OCI-M1 (cell line): ENCODE measurements around the gene CEMIP.

Source experiments
- DNase-seq: peaks from one replicate; lab custom pipeline; 2025; lab: John Stamatoyannopoulos, UW

The CEMIP gene, protein sequence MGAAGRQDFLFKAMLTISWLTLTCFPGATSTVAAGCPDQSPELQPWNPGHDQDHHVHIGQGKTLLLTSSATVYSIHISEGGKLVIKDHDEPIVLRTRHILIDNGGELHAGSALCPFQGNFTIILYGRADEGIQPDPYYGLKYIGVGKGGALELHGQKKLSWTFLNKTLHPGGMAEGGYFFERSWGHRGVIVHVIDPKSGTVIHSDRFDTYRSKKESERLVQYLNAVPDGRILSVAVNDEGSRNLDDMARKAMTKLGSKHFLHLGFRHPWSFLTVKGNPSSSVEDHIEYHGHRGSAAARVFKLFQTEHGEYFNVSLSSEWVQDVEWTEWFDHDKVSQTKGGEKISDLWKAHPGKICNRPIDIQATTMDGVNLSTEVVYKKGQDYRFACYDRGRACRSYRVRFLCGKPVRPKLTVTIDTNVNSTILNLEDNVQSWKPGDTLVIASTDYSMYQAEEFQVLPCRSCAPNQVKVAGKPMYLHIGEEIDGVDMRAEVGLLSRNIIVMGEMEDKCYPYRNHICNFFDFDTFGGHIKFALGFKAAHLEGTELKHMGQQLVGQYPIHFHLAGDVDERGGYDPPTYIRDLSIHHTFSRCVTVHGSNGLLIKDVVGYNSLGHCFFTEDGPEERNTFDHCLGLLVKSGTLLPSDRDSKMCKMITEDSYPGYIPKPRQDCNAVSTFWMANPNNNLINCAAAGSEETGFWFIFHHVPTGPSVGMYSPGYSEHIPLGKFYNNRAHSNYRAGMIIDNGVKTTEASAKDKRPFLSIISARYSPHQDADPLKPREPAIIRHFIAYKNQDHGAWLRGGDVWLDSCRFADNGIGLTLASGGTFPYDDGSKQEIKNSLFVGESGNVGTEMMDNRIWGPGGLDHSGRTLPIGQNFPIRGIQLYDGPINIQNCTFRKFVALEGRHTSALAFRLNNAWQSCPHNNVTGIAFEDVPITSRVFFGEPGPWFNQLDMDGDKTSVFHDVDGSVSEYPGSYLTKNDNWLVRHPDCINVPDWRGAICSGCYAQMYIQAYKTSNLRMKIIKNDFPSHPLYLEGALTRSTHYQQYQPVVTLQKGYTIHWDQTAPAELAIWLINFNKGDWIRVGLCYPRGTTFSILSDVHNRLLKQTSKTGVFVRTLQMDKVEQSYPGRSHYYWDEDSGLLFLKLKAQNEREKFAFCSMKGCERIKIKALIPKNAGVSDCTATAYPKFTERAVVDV (N-terminal part only)

DNA sequence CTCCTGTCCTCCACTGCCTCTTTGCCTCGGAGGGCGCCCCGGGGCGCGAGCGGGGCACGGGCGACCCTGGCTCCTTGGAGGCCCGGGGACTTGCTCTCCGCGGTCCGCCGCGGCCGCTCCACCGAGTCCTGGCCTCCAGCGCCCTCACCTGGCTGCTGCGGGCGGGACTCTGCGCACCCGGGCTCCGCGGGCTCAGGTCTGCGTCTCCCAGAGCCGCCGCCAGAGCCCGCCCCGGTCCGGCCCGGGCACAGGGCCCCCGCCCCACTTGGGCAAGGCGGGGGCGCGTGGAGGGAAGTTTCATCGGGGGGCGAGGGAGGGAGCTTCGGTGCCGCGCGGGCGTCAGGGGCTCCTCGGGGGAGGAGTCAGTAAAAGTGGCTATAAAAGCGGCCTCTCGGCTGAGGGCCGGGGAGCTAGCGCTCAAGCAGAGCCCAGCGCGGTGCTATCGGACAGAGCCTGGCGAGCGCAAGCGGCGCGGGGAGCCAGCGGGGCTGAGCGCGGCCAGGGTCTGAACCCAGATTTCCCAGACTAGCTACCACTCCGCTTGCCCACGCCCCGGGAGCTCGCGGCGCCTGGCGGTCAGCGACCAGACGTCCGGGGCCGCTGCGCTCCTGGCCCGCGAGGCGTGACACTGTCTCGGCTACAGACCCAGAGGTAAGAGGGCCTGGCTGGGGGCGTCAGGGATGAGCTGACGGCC lies at the start of gene CEMIP:
CEMIP (plus strand) TSS at position 407 of the 694 bp plus-strand sequence. CDS start 94,510 bp downstream, outside the sequence.
- DNase-seq, result no peak

DNA sequence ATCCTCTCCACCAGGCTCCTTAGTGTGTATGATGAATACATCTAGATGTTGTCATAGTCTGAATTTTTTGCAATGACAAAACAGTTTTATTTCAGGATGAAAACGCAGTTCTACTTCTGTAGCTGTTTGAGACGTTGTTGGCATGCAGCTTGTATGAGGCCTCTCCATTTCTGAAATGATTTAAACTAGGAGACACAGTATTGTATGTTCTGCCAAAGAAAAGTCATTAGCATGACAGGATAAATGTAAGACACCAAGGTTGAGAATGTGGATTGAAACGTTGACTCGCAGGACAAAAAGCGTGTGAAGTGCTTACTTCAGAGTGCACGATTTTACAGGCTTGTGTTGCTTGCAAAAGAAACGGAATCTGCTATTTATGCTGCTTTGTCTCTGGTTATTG lies 48.8 kb upstream of the CEMIP start:
- DNase-seq, result no peak

DNA sequence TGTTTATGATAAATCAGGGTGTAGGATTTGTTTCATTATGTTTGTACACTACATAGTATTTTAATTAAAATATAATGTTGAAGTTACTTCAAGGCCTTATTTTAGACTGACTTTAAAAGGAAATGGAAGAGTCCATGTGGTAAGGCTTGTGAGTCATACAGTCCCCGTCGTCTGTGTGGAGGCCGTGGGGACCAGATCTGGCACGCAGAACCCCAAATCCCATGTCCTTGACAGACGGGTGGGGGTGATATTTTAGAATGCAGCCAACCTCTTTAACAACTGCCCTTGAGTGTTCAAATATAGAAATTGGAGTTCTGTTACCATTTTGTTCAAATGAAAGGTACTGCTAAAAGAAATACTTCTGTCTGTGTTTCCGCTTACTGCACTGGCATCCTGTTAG lies 48.2 kb upstream of the CEMIP start:
- DNase-seq, result no peak

DNA sequence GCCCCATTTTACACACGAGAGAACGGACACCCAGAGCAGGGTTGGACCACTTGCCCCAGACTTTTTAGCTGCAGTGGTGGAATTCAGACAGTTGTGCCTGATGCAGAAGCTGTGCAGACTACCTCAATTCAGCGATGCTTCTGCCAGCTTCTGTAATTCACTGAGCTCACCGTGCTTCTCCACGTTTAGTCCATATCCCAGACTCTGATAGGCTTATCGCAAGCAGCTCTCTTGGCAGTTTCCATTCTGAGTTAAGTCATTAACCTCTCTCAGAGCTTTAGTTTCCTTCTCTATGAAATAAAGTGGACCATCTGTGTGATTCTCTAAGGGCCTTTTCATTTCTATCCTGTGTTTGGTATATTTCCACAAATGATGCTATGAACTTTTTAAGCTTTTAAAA lies 47.0 kb upstream of the CEMIP start:
- no peak for DNase-seq

DNA sequence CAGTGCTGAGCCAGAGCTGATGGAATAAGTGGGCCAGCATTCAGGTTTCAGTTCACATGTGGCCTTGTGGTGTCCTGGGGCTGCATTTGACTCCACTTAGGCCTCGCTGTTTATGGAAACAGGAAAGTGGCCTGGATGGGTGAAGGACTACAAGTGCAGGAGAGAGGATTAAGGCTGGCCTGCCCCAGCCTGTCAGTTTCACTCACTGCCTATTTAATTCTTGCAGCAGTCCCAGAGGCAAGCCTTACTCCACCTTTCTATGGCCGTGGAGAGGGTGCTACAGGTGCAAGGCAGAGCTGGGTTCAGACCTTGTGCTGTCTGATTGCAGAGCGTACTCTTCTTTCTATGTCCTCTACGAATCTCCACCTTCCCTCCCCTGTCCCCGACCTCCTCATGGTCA lies 46.4 kb upstream of the CEMIP start:
- DNase-seq, result no peak

DNA sequence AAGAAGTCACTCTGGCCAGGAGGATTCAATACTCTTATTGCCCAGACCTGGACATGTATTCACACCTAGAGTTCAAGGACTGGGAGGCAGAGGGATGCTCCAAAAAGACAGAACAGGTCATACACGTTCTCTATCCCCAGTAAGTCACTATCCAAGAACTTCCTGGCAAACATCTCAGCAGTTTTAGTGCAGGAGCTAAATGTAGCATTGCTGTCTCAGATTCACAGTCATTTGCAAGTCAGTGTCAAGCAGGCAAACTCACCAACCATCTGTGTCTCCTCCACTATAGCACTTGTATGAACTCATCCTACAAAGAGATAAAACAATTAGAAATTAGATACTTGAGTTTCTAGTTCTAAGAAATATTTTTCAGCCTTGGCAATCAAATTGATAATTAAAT lies 45.7 kb upstream of the CEMIP start:
- no peak for DNase-seq

DNA sequence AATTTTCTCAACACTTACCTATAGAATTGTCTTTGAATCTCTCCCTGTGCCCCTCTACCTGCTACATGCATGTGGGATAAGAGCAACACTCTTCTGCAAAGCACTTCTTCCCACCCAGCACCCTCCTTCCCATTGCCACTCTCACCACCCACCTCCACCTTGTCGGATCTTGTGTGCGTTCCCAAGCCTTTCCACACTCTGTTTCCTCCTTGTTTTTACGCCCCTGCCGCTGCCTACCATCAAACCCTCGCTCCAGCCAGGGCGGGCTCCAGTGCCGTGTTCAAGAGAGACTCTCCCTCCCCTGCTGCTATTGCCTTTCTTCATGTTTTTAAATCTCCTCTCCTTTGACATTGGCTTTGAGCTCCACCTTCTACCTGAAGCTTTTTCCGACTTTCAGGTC lies 43.8 kb upstream of the CEMIP start:
- no peak for DNase-seq

DNA sequence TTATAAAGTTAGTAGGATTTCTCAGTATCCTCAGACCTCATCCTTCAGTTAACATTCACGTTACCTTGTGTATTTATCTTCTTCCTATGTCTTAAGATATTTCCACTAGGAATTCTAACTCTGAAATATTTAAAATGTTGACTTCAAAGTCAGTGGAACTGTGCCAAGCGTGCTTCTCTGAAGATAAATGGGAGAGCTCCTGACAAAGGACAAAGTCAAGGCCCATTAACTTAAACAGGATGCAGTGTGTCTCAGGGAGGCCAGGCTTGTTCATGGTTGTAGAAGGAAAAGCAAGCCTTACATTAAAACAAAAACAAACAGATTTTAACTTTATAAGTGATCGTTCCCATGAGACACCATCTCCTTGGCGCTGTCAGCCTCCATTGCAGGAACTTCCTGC lies 42.6 kb upstream of the CEMIP start:
- DNase-seq, result no peak

DNA sequence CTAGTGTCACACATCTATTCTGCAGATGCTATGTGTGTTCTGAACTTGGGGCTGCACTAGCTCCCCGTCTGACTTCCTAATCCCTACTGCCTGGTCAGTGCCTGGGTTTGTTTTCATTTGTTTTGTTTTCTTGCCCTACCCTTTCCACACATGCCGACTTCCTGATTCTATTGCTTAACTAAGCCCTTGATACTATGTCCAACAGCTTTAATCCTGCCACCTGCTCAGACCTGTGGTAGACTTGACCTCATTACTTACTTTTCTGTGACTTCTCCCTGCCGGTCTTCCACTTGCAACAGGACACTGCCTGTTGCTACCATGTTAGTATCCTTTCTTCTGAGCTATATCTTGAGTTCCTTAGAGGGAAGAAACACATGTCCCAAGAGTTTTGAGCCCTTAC lies 39.3 kb upstream of the CEMIP start:
- DNase-seq, result no peak

DNA sequence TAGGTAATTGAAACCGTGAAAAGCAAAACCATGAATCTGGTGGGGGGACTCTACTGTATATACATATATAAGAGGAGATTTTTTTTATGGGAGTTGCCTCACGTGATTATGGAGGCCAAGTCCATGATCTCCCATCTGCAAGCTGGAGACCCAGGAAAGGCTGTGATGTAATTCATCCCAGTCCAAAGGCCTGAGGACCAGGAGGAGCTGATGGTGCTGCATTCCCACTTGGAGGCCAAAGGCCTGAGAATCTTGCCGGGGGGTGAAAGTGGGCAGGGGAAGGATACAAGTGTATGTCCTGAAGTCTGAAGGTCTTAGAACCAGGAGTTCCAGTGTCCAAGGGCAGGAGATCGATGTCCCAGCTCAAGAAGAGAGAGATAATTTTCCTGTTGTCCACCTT lies 37.1 kb upstream of the CEMIP start:
- no peak for DNase-seq

DNA sequence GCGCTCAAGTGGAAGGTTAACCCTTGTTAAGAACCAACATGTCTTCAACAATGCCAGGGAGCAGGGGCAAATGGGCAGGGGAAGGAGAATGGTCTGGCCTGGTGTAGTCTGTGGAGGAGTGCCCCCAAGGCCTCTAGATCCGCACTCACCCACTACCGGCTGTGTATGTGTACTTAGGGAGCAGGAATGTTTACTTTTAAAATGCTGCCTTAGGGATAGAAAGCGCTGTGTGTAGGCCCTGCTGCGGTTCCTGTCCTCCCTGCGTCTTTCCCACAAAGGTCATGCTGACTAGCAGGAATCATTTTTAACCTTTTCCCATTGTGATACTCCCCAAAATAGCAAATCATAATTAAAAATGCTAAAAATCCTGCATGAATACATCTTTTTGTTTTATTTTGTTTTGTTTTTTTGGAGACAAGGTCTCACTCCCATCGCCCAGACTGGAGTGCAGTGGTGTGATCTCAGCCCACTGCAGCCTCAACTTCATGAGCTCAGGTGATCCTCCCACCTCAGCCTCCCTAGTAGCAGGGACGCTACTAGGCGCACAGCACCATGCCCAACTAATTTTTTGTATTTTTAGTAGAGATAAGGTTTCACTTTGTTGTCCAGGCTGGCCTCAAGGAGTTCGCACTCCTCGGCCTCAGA lies 35.9 kb upstream of the CEMIP start:
- no peak for DNase-seq

DNA sequence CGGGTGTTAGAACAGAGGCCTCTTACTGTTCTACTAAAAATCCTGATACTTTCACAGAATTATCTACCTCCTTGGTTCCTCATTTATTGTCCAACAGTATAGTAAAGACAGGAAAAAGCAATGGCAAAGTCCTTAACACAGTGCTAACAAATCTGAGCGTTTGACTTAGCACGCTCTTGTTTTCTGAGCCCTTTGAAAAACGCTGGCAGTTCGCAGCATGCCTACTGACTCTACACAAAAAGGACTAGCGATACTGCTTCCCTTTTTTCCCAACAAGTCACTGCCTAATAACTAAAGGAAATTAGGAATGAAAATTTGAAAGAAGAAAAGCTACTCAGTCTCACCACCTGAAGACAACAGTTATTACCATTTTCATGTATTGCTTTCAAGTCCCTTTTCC lies 34.8 kb upstream of the CEMIP start:
- DNase-seq, result no peak

DNA sequence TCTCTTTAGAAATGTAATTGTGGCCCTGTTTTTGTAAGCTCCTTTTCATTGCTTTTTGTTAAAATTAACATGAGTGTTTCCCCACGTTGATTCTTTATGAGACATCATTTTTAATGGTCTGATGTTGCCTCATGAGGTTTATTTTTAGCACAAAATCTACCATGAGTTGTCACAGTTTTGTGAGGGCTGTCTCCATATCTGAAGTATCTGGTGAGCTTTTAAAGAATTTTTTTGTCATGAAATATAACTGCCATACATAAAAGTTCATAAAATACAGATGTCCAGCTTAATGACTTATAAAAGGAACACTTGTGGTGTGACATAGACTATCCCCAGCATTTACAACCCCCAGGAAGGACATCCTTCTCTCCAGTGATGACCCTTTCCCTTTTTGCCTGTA lies 34.3 kb upstream of the CEMIP start:
- DNase-seq, result no peak

DNA sequence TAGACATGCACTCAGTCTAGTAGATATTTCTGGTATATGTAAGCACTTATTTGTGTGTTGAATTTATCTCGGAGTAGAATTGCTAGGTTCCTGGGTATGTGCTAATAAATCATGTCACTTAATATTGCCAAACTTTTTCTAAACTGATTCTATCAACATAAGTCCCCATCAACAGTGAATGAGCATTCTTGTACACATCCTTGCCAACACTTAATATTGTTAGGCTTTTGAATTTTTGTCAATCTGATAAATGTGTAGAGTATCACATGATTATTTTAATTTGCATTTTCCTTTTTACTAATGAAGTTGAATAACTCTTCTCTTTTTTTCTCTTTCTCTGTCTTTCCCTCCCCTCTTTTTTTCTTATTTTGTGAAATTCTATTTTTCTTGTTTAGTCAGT lies 33.3 kb upstream of the CEMIP start:
- no peak for DNase-seq

DNA sequence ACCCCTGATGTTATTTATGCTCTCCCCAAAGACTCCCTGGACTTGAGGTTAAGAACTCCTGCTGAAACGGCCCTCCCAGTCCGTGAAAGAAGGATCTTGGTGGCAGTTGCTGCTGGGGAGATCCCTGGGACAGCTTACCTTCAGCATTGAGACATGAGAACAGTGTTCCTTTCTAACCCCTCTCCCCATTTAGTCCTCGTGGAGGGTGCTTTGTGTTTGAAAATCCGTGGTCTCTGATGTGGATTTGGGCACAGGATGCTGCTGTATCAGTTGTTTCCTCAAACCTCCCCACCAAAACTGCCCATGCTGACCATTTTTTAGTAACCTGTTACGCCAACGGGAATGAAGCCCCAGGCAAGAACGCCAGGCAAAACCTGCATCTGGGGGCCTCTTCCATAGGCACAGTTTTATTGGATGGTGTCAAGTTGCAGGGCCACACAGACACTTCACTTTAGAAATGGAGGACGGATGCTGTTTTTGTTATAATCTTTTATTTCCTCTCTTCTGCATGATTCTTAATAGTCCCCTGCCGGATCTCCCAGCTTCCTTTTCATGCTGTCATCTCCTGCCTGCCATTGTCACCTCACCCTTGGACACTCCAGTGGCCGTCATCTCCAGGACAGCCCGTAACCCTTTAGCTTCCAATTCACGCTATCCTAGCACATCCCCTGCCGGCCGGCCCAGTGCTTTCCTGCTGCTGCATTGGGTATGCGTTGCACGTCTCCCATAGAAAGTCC lies 31.7 kb upstream of the CEMIP start:
- DNase-seq, result no peak

DNA sequence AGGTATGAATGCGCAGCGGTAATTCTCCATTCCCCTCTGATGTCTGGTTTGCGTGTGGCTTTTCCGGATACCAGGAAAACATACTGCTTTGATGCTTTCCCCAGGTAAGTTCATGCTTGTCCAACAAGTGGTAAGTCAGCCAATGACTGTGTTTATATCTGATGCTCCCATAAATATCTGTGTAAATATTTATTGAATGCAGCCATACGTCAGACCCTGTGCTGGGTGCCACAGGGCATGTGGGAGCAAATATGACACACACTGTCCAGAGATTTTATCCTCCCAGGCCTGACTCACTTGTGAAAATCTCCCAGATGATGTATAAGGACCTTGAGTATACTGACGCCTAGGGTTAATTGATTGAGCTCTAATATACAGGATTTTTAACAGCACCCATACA lies 29.6 kb upstream of the CEMIP start:
- no peak for DNase-seq

DNA sequence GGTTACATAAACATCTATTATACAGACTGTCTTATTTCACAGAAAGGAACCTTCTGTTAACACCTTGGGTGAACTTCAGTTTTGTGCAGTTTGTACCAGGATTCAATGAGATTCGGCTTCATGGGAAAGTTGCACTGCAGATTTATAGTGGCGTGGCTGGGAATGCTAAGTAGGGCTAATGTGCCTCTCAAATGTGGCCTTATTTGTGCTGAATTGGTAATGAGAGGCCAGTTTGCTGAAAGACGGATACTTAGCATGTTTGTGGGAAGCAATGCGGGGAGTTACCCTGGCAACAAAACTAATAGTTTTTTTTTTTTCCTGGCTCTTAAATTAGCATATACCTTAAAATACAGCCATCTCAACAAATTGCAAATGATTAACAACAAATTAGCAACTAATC lies 28.6 kb upstream of the CEMIP start:
- DNase-seq, result no peak

DNA sequence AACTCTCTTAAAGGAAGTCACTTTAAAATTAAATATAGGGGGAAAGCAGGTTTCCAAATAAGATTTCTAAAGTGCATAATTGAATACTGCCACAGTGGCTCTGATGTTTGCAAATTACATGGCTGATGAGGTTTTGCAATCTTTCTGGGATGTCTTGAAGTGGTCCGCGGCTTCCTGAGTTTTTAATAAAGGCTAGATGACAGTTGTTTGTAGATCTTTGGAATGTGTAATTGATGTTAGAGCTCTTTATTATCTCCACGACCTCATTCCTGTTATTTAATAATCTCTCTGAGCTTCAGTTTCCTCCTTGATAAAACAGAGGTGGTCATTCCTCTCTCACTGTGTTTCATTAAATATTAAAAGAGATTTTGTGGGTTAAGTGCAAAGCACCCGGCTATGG lies 27.0 kb upstream of the CEMIP start:
- DNase-seq, result no peak

DNA sequence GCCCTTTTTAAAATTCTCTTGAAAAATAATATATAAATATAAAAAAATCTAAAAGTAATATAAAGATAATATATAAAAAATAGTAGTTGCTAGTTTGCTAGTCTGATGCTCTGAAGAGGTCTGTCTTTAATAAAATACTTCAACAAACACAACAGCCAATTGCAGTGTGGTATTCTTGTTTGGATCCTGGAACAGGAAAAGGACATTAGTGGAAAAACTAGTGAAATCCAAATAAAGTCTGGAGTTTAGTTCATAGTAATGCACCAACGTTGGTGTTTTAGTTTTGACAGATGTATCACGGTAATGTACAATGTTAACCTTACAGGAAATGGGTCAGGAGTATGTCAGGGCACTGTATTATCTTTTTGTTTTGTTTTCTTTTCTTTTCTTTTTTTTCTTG lies 26.0 kb upstream of the CEMIP start:
- no peak for DNase-seq

DNA sequence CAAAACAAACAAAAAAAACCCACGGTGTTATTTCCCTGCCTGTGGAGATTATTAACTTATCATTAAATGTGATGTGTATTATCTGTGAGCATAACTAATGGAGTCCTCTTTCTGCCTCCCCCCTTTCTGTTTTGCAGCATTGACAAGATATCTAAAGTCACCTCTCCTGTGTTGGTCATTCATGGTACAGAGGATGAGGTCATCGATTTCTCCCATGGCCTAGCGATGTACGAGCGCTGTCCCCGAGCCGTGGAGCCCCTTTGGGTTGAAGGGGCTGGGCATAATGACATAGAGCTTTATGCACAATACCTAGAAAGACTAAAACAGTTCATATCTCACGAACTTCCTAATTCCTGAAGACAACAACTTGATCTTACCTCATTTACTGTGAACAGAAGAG lies 25.2 kb upstream of the CEMIP start:
- no peak for DNase-seq

DNA sequence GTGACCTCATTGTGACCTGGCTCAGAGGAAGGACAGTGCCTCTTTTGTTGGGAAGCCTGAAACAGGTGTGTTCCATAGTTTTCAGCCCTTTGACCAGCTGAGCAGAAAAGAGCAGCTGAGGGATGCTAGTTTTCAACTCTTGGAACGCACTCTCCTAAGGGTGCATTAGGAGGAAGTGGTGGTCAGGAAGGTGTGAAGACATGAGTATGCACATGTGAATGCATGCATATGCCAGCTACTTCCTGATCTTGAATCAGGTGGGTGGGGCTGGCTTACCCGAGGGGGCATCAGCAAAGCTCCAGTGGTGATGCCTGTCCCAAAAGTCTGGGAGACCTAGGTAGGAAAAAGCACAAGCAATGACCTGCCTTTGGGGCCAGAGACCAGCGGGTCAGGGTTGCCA lies 23.3 kb upstream of the CEMIP start:
- no peak for DNase-seq
